K562 (cell line): Measurements from ENCODE around the gene ERCC2. TPM values are rescaled to one million over a fixed set of nuclear protein-coding genes. Genes with fewer than 3 reads are reported as not detected.
A peak's percentile ranks its signal among the peaks of the same experiment; 100 is the strongest.

Experiments used
- BCLAF1 ChIP-seq, 2 experiments: fragments of 450-650 bp in 1 of 2; IDR thresholded peaks; 2 replicates each; pipeline ENCODE4 v1.6.1; 2011 to 2017; ENCODE audit warnings: low read depth in 2 of 2, antibody characterized with exemption in 1 of 2, borderline replicate concordance in 1 of 2, low read length in 1 of 2, mild to moderate bottlenecking in 1 of 2, mixed read lengths in 1 of 2; ENCODE audit not compliant: control insufficient read depth in 1 of 2
- CBX1 ChIP-seq: sonication (generic); IDR thresholded peaks from 2 replicates; pipeline ENCODE4 v1.6.1; 2016; ENCODE audit warnings: antibody characterized with exemption, low read depth, mild to moderate bottlenecking
- EGR1 ChIP-seq: fragments of 450-650 bp; conservative IDR thresholded peaks from 2 replicates; pipeline ENCODE4 v1.6.1; 2017; ENCODE audit warnings: mild to moderate bottlenecking
- ELK3 ChIP-seq: fragments of 450-650 bp; formaldehyde crosslinking; IDR thresholded peaks from 2 replicates; pipeline ENCODE4 v1.4.0; 2020; ENCODE audit warnings: mild to moderate bottlenecking
- HDAC8 ChIP-seq: fragments of 450-650 bp; IDR thresholded peaks from 2 replicates; pipeline ENCODE4 v1.6.1; 2016; ENCODE audit warnings: mild to moderate bottlenecking, missing genetic modification characterization, moderate library complexity, missing compliant biosample characterization
- LARP7 ChIP-seq: fragments of 450-650 bp; IDR thresholded peaks from 2 replicates; pipeline ENCODE4 v1.6.1; 2016
- LEF1 ChIP-seq: fragments of 450-650 bp; IDR thresholded peaks from 2 replicates; pipeline ENCODE4 v1.6.1; 2016; ENCODE audit warnings: mild to moderate bottlenecking
- MCM5 ChIP-seq: fragments of 450-650 bp; IDR thresholded peaks from 2 replicates; pipeline ENCODE4 v1.6.1; 2016; ENCODE audit warnings: low read depth
- MLLT1 ChIP-seq, 2 experiments: fragments of 450-650 bp; IDR thresholded peaks; 2 replicates each; pipeline ENCODE4 v1.6.1; 2016
- NFIC ChIP-seq: fragments of 450-650 bp; IDR thresholded peaks from 2 replicates; pipeline ENCODE4 v1.6.1; 2017; ENCODE audit warnings: mild to moderate bottlenecking, inconsistent platforms
- PCBP1 ChIP-seq: fragments of 200-400 bp; formaldehyde crosslinking; IDR thresholded peaks from 2 replicates; pipeline ENCODE4 v1.6.1; 2018; ENCODE audit warnings: mild to moderate bottlenecking, low read depth, low read length; ENCODE audit not compliant: poor library complexity, severe bottlenecking
- PHB ChIP-seq: fragments of 250-450 bp; sonication (Bioruptor Pico); IDR thresholded peaks from 2 replicates; pipeline ENCODE4 v1.5.0; 2021
- PHF8 ChIP-seq: fragments of 200-600 bp; sonication (generic); IDR thresholded peaks from 2 replicates; pipeline ENCODE4 v1.6.1; 2012; ENCODE audit warnings: mixed run types, mild to moderate bottlenecking, inconsistent platforms, low read length, moderate library complexity, borderline replicate concordance
- RCOR1 ChIP-seq, 2 experiments: IDR thresholded peaks; 2 replicates each; pipeline ENCODE4 v1.6.1; 2012; ENCODE audit warnings: low read depth in 2 of 2, low read length in 2 of 2, borderline replicate concordance in 1 of 2, improper control_type of control experiment in 1 of 2
- SIN3A ChIP-seq, 2 experiments: fragments of 150-350 bp in 1 of 2; IDR thresholded peaks; 2 replicates each; pipeline ENCODE4 v1.6.1; 2011 to 2016; ENCODE audit warnings: borderline replicate concordance in 2 of 2, low read depth in 2 of 2, low read length in 2 of 2, mild to moderate bottlenecking in 2 of 2, moderate library complexity in 2 of 2; ENCODE audit not compliant: control insufficient read depth in 1 of 2
- SREBF2 ChIP-seq: sonication (generic); formaldehyde crosslinking; IDR thresholded peaks from 2 replicates; pipeline ENCODE4 v1.4.0; 2020; ENCODE audit warnings: mild to moderate bottlenecking, missing genetic modification reagents
- TRIM24 ChIP-seq, 2 experiments: fragments of 450-650 bp; IDR thresholded peaks; 2 replicates each; pipeline ENCODE4 v1.6.1; 2016
- ZC3H4 ChIP-seq: sonication (generic); formaldehyde crosslinking; IDR thresholded peaks from 2 replicates; pipeline ENCODE4 v1.9.0; 2021; ENCODE audit warnings: missing genetic modification reagents, borderline replicate concordance
- ZNF174 ChIP-seq: fragments of 250-450 bp; sonication (Bioruptor Pico); IDR thresholded peaks from 2 replicates; pipeline ENCODE4 v1.4.0; 2020; ENCODE audit warnings: mild to moderate bottlenecking
- ZNF354B ChIP-seq: fragments of 250-450 bp; sonication (Bioruptor Pico); IDR thresholded peaks from 2 replicates; pipeline ENCODE4 v1.4.0; 2020
- ZNF785 ChIP-seq: fragments of 250-450 bp; sonication (Bioruptor Pico); IDR thresholded peaks from 2 replicates; pipeline ENCODE4 v1.4.0; 2020; ENCODE audit warnings: mild to moderate bottlenecking
- polyA plus RNA-seq, 8 experiments: library from polyadenylated mRNA; depleted of rRNA in 4 of 8; stranded (reverse) in 5 of 8; unstranded in 3 of 8; fragments of >200 nt; fragmentation: Nextera tagmentation in 2 of 8; fragmentation: Illumina TruSeq in 1 of 8; extraction: Ambion mirVana in 2 of 8; extraction: Trizol in 1 of 8; gene quantifications; 2 replicates each; pipeline versions ENCODE4 v1.2.1 to v1.2.3, GENCODE V29; 2011 to 2014; ENCODE audit warnings: inconsistent platforms in 1 of 8, missing spikeins in 1 of 8
- total RNA-seq, 7 experiments: library from RNA; depleted of rRNA in 6 of 7; stranded (reverse); fragments of >200 nt in 6 of 7; fragmentation: Illumina TruSeq in 2 of 7; extraction: Trizol in 2 of 7; gene quantifications; 2 replicates each; pipeline versions ENCODE4 v1.2.1 to v1.2.3, GENCODE V29; 2011 to 2021; ENCODE audit warnings: low replicate concordance in 1 of 7

ERCC2 gene
- total and polyA plus RNA-seq, 9 of the 15 experiments (the other 6 are each of a cell fraction or from before 2014, with no cell fraction given): 2.2 to 55.9 (median 23.4) TPM

- TF ChIP-seq ELK3 (CRISPR knock-in tag): no peak
- TF ChIP-seq PHB (CRISPR knock-in tag): no peak
- TF ChIP-seq MCM5: no peak
- TF ChIP-seq PHF8: peak; percentile 46; the same call in 1 of the 2 replicates
- TF ChIP-seq BCLAF1 (IDR thresholded peaks at IDR 0.05; ENCODE audit: borderline replicate concordance in 1 of 2, control insufficient read depth in 1 of 2, low read depth in 2 of 2, low read length in 1 of 2): no peak
- TF ChIP-seq ZNF354B (CRISPR knock-in tag): no peak
- peak in 1 of 2 experiments; percentile 81; a peak in 2 of 4 replicates for TF ChIP-seq TRIM24 (IDR thresholded peaks at IDR 0.05)
- TF ChIP-seq RCOR1 (IDR thresholded peaks at IDR 0.05; ENCODE audit: borderline replicate concordance in 1 of 2, low read depth in 2 of 2, low read length in 2 of 2): peak; percentile 27 to 93; a peak in 3 of 4 replicates
- no peak for TF ChIP-seq EGR1
- peak; percentile 41; the same call in 1 of the 2 replicates for TF ChIP-seq HDAC8 (tag)
- peak; percentile 76 for TF ChIP-seq NFIC
- no peak for TF ChIP-seq SREBF2 (CRISPR knock-in tag)
- no peak for TF ChIP-seq LARP7
- TF ChIP-seq LEF1: 0 out of 2 replicates have a peak, but pooled peaks have one; percentile 26
- no peak for TF ChIP-seq ZNF785
- TF ChIP-seq CBX1: peak; percentile 27; the same call in 1 of the 2 replicates
- no peak for TF ChIP-seq MLLT1 (IDR thresholded peaks at IDR 0.05)
- peak in 1 of 2 experiments; percentile 43; a peak in 1 of 4 replicates for TF ChIP-seq SIN3A (IDR thresholded peaks at IDR 0.05; ENCODE audit: borderline replicate concordance in 2 of 2, control insufficient read depth in 1 of 2, low read depth in 2 of 2, low read length in 2 of 2)
- TF ChIP-seq PCBP1: no peak
- no peak for TF ChIP-seq ZNF174 (CRISPR knock-in tag)
- no peak for TF ChIP-seq ZC3H4 (CRISPR knock-in tag)
Observed at GRCh38 chr19:45404557-45405434, 34.4 kb upstream of the ERCC2 start, which contains the start of gene PPP1R13L (continued).
